B cell (primary cell): ENCODE measurements around the gene IGFALS. TPM values are rescaled to one million over a fixed set of nuclear protein-coding genes. Genes with fewer than 3 reads are reported as not detected.

Experiments used
- ATAC-seq: fragments of 200-7000 bp; cut with Tn5 transposase; one replicate; pipeline ENCODE4 v1.10.0; 2021; ENCODE audit warnings: low read depth, mild to moderate bottlenecking, moderate number of reproducible peaks, moderate library complexity
- CTCF ChIA-PET: fragments of 350-600 bp; sonication (Branson Sonifier 250); formaldehyde crosslinking; loops from one replicate; lab custom pipeline; 2021; ENCODE audit warnings: antibody characterized with exemption, inconsistent platforms; lab: Charles Lee
- POLR2A ChIA-PET: fragments of 350-600 bp; sonication (Branson Sonifier 250); formaldehyde crosslinking; loops from one replicate; lab custom pipeline; 2021; ENCODE audit warnings: antibody characterized with exemption; lab: Charles Lee
- DNase-seq: peaks from one replicate; pipeline ENCODE4 v3.0.0; 2013
- H2AFZ ChIP-seq: 2 replicates; pipeline ENCODE4 v1.6.1; 2012; ENCODE audit warnings: mild to moderate bottlenecking, low read depth, low read length; ENCODE audit not compliant: insufficient read depth, poor library complexity, severe bottlenecking
- H3K27ac ChIP-seq, 2 donors: 1 replicate in 1 of 2; 2 replicates in 1 of 2; pipeline ENCODE4 v1.5.1; 2012 to 2013; ENCODE audit warnings: low read length in 2 of 2, mild to moderate bottlenecking in 2 of 2, moderate library complexity in 1 of 2
- H3K27me3 ChIP-seq, 4 experiments: fragments of 200-600 bp in 1 of 4; sonication (generic) in 1 of 4; replicated peaks in 1 of 4; 1 replicate in 2 of 4; 2 replicates in 2 of 4; pipeline versions ENCODE4 v1.6.1 to v1.7.0; 2013 to 2016; ENCODE audit warnings: low read length in 3 of 4, mild to moderate bottlenecking in 2 of 4, mixed read lengths in 1 of 4, moderate library complexity in 1 of 4; ENCODE audit not compliant: insufficient read depth in 4 of 4, control insufficient read depth in 3 of 4; ENCODE audit errors: control extremely low read depth in 1 of 4
- H3K36me3 ChIP-seq, 2 experiments: replicated peaks in 1 of 2; 1 replicate in 1 of 2; 2 replicates in 1 of 2; pipeline versions ENCODE4 v1.6.1 to v1.7.1; 2013; ENCODE audit warnings: low read length in 1 of 2; ENCODE audit not compliant: insufficient read depth in 2 of 2, control insufficient read depth in 1 of 2; ENCODE audit errors: control extremely low read depth in 1 of 2, extremely low read depth in 1 of 2
- H3K4me1 ChIP-seq, 2 donors: fragments of 200-600 bp in 1 of 2; sonication (generic) in 1 of 2; 1 replicate in 1 of 2; 2 replicates in 1 of 2; pipeline versions ENCODE4 v1.5.1 to v1.6.1; 2013 to 2017; ENCODE audit warnings: low read length in 2 of 2; ENCODE audit not compliant: control insufficient read depth in 2 of 2, insufficient read depth in 2 of 2
- H3K4me2 ChIP-seq: replicated peaks from 2 replicates; pipeline ENCODE3; 2012; ENCODE audit warnings: mild to moderate bottlenecking, low read depth, low read length; ENCODE audit not compliant: poor library complexity, severe bottlenecking
- H3K4me3 ChIP-seq, 5 experiments: fragments of 200-600 bp in 1 of 5; sonication (generic) in 1 of 5; 1 replicate in 3 of 5; 2 replicates in 2 of 5; pipeline versions ENCODE4 v1.5.1 to v1.7.0; 2011 to 2016; ENCODE audit warnings: low read length in 4 of 5, mild to moderate bottlenecking in 4 of 5, low read depth in 2 of 5, control low read depth in 1 of 5, moderate library complexity in 1 of 5; ENCODE audit not compliant: insufficient read depth in 1 of 5; ENCODE audit errors: control extremely low read depth in 1 of 5, extremely low read depth in 1 of 5
- H3K79me2 ChIP-seq: fragments of 200-600 bp; sonication (generic); one replicate; pipeline ENCODE4 v1.6.0; 2016; ENCODE audit warnings: low read length; ENCODE audit not compliant: control insufficient read depth, insufficient read depth
- H3K9ac ChIP-seq: fragments of 200-600 bp; sonication (generic); 2 replicates; pipeline ENCODE4 v1.6.1; 2017; ENCODE audit warnings: mild to moderate bottlenecking, low read length, moderate library complexity
- H3K9me3 ChIP-seq, 3 donors: one replicate each; pipeline versions ENCODE4 v1.6.1 to v1.7.1; 2013; ENCODE audit warnings: low read length in 2 of 3; ENCODE audit not compliant: control insufficient read depth in 2 of 3, insufficient read depth in 1 of 3; ENCODE audit errors: control extremely low read depth in 1 of 3
- H4K20me1 ChIP-seq: 2 replicates; pipeline ENCODE4 v1.6.0; 2012; ENCODE audit warnings: mild to moderate bottlenecking, low read length; ENCODE audit not compliant: insufficient read depth, control insufficient read depth, poor library complexity, severe bottlenecking
- H3K27ac Mint-ChIP-seq: one replicate; pipeline ENCODE4 v1.8.0; 2021; ENCODE audit warnings: mixed read lengths
- H3K27me3 Mint-ChIP-seq: one replicate; pipeline ENCODE4 v1.8.0; 2021; ENCODE audit warnings: mixed read lengths
- H3K4me1 Mint-ChIP-seq: one replicate; pipeline ENCODE4 v1.8.0; 2021; ENCODE audit warnings: mixed read lengths
- H3K4me3 Mint-ChIP-seq: one replicate; pipeline ENCODE4 v1.8.0; 2021; ENCODE audit warnings: mixed read lengths
- H3K9me3 Mint-ChIP-seq: one replicate; pipeline ENCODE4 v1.8.0; 2022; ENCODE audit warnings: mixed read lengths; ENCODE audit not compliant: insufficient read depth
- CTCF ChIP-seq: fragments of 200-600 bp; IDR thresholded peaks from one replicate; pipeline ENCODE4 v1.8.0; 2022; ENCODE audit warnings: antibody characterized with exemption, mild to moderate bottlenecking
- EZH2 ChIP-seq: IDR thresholded peaks from 2 replicates; pipeline ENCODE4 v1.6.1; 2012; ENCODE audit warnings: borderline replicate concordance, low read depth, mild to moderate bottlenecking, moderate library complexity, low read length; ENCODE audit not compliant: insufficient read depth, poor library complexity, severe bottlenecking
- WGBS: methylation state at CpG from one replicate; pipeline ENCODE4 v1.1.5; 2013; ENCODE audit warnings: missing lambda C conversion rate; ENCODE audit not compliant: insufficient coverage; 5-methylcytosine and 5-hydroxymethylcytosine counted together
- intact Hi-C: fragments of 100-400 bp; cut with micrococcal nuclease; formaldehyde crosslinking; loops from one replicate; pipeline ENCODE4 v1.10.0; 2022
- polyA plus RNA-seq: library from polyadenylated mRNA; depleted of rRNA; stranded (reverse); fragments of >200 nt; gene quantifications from 2 replicates; pipeline ENCODE4 v1.2.3, GENCODE V29; 2012
- total RNA-seq, 2 donors: library from RNA; stranded (reverse); fragments of 120-200 nt in 1 of 2; gene quantifications; 1 replicate in 1 of 2; 2 replicates in 1 of 2; pipeline versions ENCODE4 v1.2.3 to v1.2.4, GENCODE V29; 2013 to 2022

Gene IGFALS
- total and polyA plus RNA-seq, 2 donors (not counting 1 experiment from before 2014, with no cell fraction given) = 0.49 TPM; not detected in 1

DNA sequence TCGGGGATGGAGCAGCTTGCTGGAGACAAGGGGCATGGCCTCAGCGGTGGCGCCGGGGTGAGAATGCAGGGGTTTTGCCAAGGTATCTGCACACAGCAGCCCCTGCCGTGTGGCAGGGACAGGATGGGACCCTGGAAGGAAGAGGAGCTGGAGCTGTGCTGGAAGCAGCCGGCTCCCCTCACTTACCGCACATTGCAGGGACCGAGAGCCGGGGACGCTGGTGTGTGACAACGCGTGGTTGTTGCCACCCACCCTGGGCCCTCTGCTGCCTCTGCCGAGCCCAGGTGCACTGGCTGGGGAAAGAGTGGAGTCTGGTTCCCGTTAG, 7.7 kb downstream of the IGFALS start:
- H3K4me3 ChIP-seq = no peak overlapping the region
- no peak overlapping the region for H3K27ac Mint-ChIP-seq
- ChIA-PET POLR2A (no interaction called here), CTCF (no interaction called here)
- 93% methylated on average over 14 of the region's 14 CpGs for WGBS
- no peaks in the 10 kb centered on the region for H3K9me3 Mint-ChIP-seq
- H4K20me1 ChIP-seq = peaks cover 68% of the 10 kb centered on the region
- DNase-seq (no peak), ATAC-seq (no peak)
- H3K79me2 ChIP-seq = peaks cover 76% of the 10 kb centered on the region
- H3K4me2 ChIP-seq = no peak overlapping the region
- no peak overlapping the region for H2AFZ ChIP-seq
- peaks cover 10 to 23% of the 10 kb centered on the region in 2 donors for H3K4me1 ChIP-seq
- TF ChIP-seq CTCF (no peak), EZH2 (no peak)
- H3K27me3 ChIP-seq = no peaks in the 10 kb centered on the region
- no peaks in the 10 kb centered on the region for H3K9me3 ChIP-seq
- no peak overlapping the region for H3K9ac ChIP-seq
- peaks cover 0 to 33% of the 10 kb centered on the region in 2 experiments for H3K36me3 ChIP-seq
- H3K4me3 Mint-ChIP-seq = no peak overlapping the region
- intact Hi-C loops = no loop called here
- H3K27me3 Mint-ChIP-seq = no peaks in the 10 kb centered on the region
- no peak overlapping the region for H3K27ac ChIP-seq
- H3K4me1 Mint-ChIP-seq = peaks cover 21% of the 10 kb centered on the region

GRCh38 chr16:1784977-1785845, 8.3 kb downstream of the IGFALS start:
- H3K27ac Mint-ChIP-seq = no peak overlapping the region
- Histone ChIP-seq H3K9ac (no peak overlapping the region), H3K79me2 (peaks cover 82% of the 10 kb centered on the region), H3K4me3 (no peak overlapping the region), H4K20me1 (peaks cover 74% of the 10 kb centered on the region), H3K9me3 (no peaks in the 10 kb centered on the region), H3K4me2 (no peak overlapping the region), H3K36me3 (peaks cover 0 to 33% of the 10 kb centered on the region in 2 experiments), H3K4me1 (peaks cover 10 to 26% of the 10 kb centered on the region in 2 donors), H2AFZ (no peak overlapping the region), H3K27me3 (no peaks in the 10 kb centered on the region), H3K27ac (no peak overlapping the region)
- no peaks in the 10 kb centered on the region for H3K9me3 Mint-ChIP-seq
- no peak for DNase-seq
- no peak for ATAC-seq
- peaks cover 22% of the 10 kb centered on the region for H3K4me1 Mint-ChIP-seq
- no peaks in the 10 kb centered on the region for H3K27me3 Mint-ChIP-seq
- CTCF ChIA-PET = no interaction called here
- WGBS = 98% methylated on average over 21 of the region's 26 CpGs
- POLR2A ChIA-PET = interaction anchor here (0.6 kb wide), 1 partner anchor 170 kb away, joined by 3 read pairs; no protein-coding TSS in a partner anchor
- intact Hi-C loops = no loop called here
- H3K4me3 Mint-ChIP-seq = peak overlapping the region; percentile 64
- TF ChIP-seq EZH2 (no peak), CTCF (no peak)
